ENCODE results near the gene POLR3A.

- no peak for TF ChIP-seq CTCF (IDR thresholded peaks at IDR 0.05 in 8 of 11, conservative IDR thresholded peaks at IDR 0.05 in 3 of 11)
- no peak for TF ChIP-seq POLR2A (IDR thresholded peaks at IDR 0.05)
These were observed 5.6 kb downstream of the POLR3A start for GRCh38 chr10:78023741-78024140.
